Omental fat pad (tissue), 4 donors: ENCODE data around the gene OPCML. TPM values are rescaled to one million over a fixed set of nuclear protein-coding genes. Genes with fewer than 3 reads are reported as not detected.

Source experiments
- ATAC-seq: fragments of 150-250 bp; one replicate; pipeline ENCODE4 v1.9.1; 2016; ENCODE audit warnings: mild to moderate bottlenecking, moderate library complexity; ENCODE audit not compliant: low FRiP score
- DNase-seq: peaks from one replicate; pipeline ENCODE4 v3.0.0-alpha.2; 2019; ENCODE audit warnings: low spot score
- total RNA-seq, 4 donors: library from RNA; depleted of rRNA; stranded (reverse); fragments of >200 nt; gene quantifications; one replicate each; pipeline ENCODE4 v1.1.0, GENCODE V29; 2016
- TF ChIP-seq, protein P1 (sequence below), 3 donors: fragments of 450-650 bp; IDR thresholded peaks; one replicate each; pipeline ENCODE4 v1.5.1; 2016 to 2017; ENCODE audit warnings: antibody characterized with exemption in 3 of 3, mild to moderate bottlenecking in 3 of 3, moderate library complexity in 2 of 3

Gene OPCML
- total RNA-seq, 4 donors from 2014 or later, result 0.32 TPM; not detected in 3

- ATAC-seq (no peak), DNase-seq (no peak)
- TF ChIP-seq, protein P1, sequence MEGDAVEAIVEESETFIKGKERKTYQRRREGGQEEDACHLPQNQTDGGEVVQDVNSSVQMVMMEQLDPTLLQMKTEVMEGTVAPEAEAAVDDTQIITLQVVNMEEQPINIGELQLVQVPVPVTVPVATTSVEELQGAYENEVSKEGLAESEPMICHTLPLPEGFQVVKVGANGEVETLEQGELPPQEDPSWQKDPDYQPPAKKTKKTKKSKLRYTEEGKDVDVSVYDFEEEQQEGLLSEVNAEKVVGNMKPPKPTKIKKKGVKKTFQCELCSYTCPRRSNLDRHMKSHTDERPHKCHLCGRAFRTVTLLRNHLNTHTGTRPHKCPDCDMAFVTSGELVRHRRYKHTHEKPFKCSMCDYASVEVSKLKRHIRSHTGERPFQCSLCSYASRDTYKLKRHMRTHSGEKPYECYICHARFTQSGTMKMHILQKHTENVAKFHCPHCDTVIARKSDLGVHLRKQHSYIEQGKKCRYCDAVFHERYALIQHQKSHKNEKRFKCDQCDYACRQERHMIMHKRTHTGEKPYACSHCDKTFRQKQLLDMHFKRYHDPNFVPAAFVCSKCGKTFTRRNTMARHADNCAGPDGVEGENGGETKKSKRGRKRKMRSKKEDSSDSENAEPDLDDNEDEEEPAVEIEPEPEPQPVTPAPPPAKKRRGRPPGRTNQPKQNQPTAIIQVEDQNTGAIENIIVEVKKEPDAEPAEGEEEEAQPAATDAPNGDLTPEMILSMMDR (IDR thresholded peaks at IDR 0.05), result no peak
Measured at GRCh38 chr11:133011604-133012003, 520.7 kb downstream of the OPCML start.

DNA sequence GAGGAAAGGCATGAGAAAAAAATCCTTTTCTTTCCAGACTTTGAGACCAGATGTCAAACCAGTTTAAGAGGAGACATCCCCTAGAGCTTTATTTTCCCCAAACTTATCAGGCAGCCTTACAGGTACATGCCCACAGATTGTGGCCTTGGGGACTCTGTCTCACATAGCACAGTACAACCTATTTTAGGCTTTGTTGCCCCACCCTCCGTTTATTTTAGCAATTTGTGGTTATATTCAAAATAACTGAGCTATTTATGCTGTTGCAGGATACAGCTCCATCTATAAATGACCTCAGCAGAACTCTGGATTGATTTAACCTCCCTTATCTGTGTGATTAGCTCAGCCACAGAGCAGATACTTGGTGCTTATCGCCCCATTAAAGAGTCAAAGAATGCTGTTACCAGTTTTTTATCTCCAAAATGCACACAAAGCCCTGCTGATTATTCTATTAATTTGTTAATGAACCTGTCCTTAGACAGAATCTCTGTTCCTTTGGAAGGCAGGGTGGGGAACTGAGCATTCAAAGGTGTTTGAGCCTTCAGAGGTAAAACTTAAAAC lies 525.2 kb downstream of the OPCML start:
- TF ChIP-seq, protein P1 (IDR thresholded peaks at IDR 0.05), result no peak
- ATAC-seq (no peak), DNase-seq (no peak)

GRCh38 chr11:133004369-133004768 lies 527.9 kb downstream of the OPCML start:
- TF ChIP-seq, protein P1 (IDR thresholded peaks at IDR 0.05), result no peak
- no peak for ATAC-seq
- no peak for DNase-seq

GRCh38 chr11:132999516-132999915 lies 532.8 kb downstream of the OPCML start:
- DNase-seq (no peak), ATAC-seq (no peak)
- TF ChIP-seq, protein P1 (IDR thresholded peaks at IDR 0.05), result no peak

DNA sequence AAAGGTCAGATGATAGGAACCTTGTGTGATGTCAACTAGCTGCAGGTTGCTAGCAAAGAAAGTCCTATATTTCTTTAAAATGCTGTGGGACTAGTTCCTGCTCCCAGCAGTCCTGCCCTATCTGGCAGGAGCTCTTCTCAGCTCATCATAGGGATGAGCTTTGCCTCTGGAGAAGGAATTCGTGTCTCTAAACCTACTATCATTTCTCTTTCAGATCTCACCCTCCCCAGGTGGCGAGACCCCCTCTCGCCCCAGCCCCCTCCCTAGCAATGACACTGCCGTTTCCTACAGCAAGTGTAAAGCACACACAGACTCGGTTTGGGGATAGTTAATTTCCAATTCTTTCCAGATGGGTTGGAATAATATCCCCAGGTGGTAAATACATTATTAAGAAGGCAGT lies 533.3 kb downstream of the OPCML start:
- ATAC-seq (no peak), DNase-seq (no peak)
- TF ChIP-seq, protein P1 (IDR thresholded peaks at IDR 0.05), result no peak

GRCh38 chr11:132997396-132997795 lies 534.9 kb downstream of the OPCML start:
- TF ChIP-seq, protein P1 (IDR thresholded peaks at IDR 0.05), result no peak

GRCh38 chr11:132994966-132995365 lies 537.3 kb downstream of the OPCML start:
- DNase-seq (no peak), ATAC-seq (no peak)
- TF ChIP-seq, protein P1 (IDR thresholded peaks at IDR 0.05), result no peak

More at GRCh38 chr11:132997396-132997795, 534.9 kb downstream of the OPCML start:
- DNase-seq (no peak), ATAC-seq (no peak)
